SW480 (cell line): ENCODE measurements around the gene ALS2.
"Not testable (repeated sequence)": the region's sequence is repeated elsewhere in the genome, so short reads cannot be mapped to it uniquely, and the experiment has no call there.

Source experiments
- DNase-seq: peaks from one replicate; pipeline ENCODE4 v3.0.0-alpha.2; 2016; ENCODE audit warnings: low spot score

ALS2 gene

DNA sequence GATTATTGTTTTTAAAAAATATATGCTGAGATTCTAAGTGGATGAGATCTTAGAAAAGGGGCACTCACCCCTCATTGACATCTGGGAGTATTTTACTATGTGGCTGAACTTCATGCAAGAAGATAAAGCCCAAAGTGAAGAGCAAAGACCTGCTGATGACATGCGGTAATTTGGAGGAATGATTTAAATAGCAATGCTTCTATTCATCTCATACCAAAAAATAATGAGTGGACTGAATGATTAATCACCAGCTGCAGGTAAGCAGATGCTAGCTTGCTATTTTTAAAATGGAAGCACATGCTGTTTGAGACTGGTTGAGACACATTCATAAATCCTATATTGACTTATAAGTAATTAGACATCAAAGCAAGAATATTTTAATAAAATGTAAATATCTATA is 12.9 kb upstream of the ALS2 start:
- DNase-seq, result no peak

DNA sequence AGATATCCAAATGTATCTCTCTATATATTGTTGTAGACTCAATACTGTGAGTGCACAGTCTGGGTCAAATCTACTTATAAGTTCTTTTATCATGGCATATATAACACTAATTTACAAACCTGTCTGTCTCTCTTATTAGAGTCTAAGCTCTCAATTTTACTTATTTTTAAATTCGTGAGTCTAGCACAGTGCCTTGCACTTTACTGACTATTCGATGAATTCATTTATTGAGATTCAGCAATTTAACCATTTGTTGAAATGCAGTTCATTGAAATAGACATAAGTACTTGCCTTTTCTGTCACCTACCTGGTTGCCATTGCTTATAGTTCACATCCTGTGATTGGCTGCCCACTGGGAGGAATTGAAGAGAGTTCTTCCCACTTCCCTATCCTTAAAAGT is 10.3 kb upstream of the ALS2 start:
- DNase-seq, result no peak

DNA sequence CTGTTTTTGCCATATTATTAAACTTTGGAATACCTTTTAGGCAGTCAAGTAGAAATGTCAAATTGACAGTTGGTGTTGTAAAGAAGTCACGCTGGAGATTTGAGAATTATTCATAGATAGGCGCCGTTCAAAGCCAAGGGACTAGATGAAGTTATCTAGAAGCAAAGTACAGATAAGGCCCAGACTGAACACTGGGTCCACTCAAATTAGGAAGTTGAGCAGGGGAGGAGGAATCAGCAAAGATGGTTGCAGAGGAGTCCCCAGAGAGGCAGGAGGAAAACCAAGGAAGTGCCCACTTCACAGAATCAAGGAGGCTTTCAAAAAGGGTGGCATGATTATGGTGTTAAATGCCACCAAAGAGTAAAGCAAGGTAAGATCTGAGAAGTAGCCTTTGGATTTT is 9.6 kb upstream of the ALS2 start:
- no peak for DNase-seq

DNA sequence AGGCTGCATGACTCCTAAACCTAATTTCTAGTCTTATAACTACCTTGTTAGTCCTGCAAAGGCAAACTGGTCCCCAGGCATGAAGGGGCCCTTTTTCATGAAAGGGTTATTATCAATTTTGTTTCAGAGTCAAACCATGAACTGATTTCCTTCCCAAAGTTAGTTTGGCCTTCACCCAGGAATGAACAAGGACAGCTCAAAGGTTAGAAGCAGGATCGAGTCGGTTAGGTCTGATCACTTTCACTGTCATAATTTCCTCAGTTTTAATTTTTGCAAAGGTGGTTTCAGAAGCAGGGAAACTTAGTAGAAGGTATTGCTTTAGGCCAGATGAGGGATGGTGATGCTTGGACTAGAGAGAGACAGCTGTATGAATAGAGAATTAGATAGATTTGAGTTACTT is 8.7 kb upstream of the ALS2 start:
- DNase-seq, result no peak

DNA sequence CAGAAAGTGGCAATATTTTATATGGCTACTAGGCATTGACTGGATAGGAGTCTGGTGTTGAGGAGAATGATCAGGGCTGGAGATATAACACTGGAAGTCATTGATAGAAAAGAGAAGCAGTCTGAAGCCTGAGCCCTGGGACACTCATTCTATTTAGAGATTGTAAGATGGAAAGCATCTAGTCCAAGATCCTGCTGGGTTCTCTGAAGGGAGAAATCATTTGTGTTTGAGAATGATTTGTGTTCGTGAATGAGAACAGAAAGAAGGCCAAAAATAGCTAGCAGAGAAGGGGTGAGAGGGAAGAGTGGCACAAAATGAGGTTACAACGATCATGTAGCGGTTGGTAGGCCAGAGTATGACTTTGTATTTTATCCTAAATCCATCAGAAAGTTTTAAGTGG is 7.6 kb upstream of the ALS2 start:
- no peak for DNase-seq

DNA sequence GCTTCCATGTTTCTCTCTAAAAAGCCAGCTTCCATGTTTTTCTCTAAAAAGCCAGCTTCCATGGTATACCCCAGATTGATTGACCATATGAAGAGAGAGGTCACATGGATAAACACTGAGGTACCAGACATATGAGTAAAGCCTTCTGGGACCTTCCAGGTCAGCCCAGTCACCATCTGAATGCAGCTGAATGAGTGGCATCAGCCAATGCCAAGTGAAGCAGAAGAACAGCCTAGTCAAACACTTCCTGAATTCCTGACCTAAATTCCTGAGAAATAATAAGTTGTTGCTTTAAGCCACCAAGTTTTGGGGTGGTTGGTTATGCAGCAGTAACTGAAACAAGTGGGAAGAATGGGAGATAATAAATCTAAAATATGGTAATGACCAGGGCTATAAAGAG is 5.7 kb upstream of the ALS2 start:
- no peak for DNase-seq

DNA sequence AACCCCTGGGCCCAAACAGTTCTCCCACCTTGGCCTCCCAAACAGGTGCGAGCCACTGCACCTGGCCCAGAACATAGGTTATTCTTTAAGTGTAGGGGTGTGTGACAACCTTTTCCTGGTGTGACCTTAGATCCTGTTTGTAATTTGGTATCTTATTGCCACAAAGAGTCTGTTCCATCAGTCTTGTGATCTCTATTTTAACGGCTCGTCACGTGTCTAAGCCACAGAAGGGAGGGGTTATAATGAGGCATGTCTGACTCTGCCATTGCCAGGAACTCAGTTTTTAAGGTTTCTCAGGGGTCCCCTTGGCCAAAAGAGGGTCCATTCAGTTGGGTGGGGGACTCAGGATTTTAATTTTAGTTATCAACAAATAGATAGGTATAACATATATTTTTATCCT is 4.4 kb upstream of the ALS2 start:
- DNase-seq, result no peak

DNA sequence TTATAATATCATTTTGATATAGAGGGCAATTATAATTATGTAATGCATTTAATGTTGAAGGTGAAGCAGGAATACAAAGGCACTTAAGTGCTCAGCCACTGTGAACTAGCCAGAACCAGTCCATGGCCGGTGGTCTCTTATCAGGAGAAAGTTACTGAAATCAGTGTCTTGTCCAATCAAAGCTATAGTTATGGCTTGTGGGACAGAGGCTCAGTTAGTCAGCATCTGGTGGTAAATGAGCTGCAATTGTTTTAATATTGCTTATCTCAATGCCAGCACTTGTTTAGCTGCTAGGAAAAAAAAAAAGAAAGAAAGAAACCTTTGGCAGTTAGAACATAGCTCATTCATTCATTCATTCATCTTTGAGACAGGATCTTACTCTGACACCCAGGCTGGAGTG is 3.8 kb upstream of the ALS2 start:
- no peak for DNase-seq

DNA sequence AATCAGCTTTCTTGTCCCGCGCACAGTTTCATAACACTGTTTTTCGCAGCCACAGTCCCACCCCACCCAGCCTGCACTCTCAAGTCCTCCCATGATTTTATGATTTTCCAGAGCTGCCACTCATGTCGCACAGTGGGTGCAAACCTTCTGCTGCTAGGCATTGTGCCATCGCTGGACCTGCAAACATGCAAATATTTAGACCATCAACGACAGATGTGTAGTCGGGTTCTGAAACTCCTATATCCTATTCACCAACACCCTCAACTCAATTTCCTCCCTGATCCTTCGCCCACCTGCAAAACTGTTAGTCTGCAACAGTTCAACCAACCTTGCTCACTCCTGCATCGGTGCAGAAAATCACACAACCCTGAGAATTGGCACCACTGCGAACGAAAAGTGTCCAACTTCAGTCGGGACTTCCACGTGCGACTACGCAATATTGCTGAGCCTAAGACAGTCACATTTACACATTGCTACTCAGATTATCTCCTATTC is 871 bp upstream of the ALS2 start:
- DNase-seq, result peak; percentile 32

DNA sequence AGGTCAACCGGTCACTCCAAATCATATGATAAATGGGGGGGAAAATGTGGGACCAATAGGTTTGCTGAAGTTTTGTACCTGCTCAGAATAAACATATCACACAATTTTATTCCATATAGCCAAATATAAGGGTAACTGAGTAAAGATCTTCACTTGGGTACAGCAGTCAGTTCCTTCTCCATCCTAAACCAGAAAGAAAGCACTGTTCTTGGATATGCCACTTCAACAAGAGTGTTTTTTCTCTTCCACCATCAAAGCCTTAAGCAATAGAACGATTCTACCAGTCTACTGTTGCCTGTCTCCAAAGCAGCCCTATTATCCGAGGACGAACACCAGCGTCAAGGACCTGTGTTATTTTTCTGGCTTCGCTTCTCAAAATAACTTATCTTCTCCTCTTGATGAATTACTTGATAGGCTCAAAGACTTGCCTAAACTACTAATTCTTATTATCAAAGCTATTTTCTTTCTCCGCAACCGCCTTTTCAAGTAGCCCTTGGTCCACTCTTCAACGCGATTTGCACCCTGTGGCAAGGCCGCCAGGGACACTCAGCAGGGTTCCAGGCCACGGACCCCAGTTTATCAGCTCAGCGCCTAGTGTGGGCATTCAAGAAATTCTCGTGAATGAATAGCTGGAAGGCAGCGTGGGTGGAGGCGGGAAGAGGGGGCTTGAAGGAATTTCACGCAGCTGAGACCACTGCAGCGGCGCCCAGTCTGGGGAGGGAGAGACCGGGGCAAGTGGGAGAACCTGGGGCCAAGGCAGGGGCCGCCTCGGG is 646 bp downstream of the ALS2 start:
- DNase-seq, result peak; percentile 41

DNA sequence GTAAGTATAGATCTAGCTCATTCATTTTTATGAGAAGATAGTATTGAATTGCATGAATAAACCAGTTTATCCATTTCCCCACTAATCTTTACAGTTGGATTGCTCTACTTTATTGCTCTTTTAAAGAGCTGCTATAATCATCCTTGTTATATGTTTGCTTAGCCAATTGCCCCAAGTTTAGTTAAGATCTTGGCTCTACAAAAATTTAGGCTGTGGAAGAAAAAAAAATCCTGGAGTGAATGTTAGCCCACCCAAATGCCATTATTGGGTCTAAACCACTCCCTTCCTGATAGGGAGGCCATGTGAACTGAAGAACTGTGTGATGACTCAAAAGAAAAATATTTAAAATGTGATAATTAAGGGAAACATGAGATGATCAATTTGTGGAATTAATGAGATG is 2.9 kb downstream of the ALS2 start:
- DNase-seq, result peak; percentile 10

DNA sequence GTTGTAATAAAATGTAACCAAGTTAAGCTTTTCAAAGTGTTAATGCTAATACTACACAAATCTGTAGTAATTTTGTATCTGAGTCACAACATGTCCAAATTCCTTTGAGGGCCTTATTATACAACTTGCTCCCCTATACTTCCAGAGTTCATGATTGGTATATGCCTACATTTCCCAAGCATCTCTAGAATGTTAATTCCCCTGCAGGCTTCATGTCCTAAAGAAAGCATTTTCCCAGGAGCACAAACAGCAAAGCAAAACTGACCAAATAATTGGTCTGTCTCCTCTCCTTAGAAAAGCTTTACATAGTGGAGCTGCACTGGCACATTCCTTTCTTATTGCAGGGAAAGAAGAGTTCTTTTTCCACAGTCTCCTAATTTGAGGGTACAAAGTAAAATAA is 3.7 kb downstream of the ALS2 start:
- no peak for DNase-seq

DNA sequence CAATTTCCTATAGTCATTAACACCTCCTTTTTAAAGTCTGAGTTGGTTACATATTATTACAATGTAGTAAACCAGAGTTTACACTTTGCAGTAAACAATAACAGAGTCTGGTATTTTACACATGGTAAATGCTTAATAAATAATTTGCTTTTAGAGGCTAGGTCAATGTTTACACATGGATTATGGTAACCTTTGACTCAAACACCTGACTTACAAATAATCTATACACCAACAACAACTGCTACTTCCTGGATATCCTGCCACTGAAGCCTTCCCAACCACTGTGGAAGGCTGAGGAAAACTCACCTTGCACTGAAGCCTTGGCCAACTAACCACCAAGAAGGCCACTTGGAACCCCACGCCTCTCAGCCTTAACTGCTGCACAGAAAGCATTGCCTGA is 5.4 kb downstream of the ALS2 start:
- DNase-seq, result no peak

DNA sequence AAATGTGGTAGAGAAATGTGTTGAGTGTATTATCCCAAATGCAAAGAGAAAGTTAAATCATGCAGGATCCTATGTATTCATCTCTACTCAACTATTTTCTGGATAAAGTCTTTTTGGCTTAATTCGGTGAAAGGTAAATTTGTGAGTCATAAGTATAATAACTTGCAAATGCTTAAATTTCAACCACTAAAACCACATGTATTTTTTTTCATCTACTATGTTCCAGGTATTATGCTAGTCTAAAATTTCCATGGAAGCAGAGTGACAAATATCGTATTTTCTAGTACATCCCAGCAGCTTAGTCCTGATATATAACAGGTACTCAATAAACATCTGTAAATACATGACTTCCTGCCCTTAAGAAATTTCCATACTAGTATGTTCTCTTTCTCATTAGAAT is 6.2 kb downstream of the ALS2 start:
- no peak for DNase-seq

DNA sequence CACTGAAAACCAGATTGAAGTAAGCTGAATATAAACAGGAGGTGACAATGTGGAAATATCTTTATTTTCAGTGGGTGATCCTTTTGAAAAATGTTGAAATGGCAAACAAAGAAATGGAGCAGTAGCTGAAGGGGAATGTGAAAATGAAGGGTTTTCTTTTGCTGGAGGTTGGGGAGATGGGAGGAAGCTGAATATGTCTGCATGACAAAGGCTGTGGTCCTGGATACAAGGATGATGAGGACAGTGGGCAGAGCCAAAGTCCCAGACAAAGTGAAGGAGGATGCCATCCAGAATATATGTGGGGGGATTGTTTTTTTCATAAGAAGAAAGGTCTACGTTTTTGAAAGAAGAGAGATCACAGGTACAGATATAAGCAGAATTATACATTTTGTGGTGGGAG is 6.7 kb downstream of the ALS2 start:
- DNase-seq, result no peak

DNA sequence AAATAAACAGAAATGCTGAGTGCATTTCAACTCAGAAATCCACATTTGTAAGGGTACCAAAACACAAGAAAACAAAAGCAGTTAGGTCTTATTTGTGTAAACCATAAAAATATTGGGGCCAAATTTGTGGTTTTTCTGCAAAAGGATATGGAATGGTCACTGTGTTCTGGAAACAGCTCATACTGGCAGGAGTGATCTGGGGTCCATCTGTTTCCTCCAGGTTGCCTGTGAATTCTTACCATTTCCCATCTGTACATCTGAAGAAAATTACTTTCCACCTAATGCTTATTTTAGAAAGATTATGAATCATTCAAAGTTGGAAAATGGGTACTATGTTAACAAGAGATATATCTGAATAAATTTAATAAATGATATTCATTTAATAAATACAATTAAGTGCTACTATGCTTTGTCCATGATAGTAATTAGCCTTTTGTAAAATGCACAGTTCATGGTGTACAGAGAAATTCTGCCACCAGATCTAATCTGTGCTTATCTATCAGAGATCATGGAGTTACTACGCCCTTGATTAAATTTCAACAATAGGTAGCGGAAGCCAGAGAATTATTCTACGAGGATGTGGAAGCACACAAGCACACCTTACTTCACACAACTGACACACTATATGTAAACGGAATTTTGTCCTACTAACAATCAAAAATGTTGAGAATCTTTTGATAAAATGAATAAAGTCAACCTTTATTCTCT is 10.9 kb downstream of the ALS2 start:
- no peak for DNase-seq

DNA sequence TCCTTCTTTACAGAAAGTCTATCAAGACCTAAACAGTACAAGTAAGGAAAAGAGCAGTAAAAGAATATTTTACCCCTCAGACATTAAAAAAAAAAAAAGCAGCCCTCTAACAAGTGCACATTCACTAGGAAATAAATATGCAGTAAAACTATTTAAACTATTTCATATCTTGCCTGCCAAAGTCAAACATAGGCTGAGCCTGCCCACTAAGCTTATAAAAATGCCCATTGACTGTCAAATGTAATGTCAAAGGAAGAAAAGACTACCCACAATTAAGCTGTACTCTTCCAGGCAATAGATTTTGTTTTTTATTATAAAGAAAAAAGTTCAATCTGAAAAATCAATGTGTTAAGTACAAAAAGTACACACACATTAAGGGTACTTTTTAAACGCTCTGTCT is 11.8 kb downstream of the ALS2 start:
- DNase-seq, result no peak

DNA sequence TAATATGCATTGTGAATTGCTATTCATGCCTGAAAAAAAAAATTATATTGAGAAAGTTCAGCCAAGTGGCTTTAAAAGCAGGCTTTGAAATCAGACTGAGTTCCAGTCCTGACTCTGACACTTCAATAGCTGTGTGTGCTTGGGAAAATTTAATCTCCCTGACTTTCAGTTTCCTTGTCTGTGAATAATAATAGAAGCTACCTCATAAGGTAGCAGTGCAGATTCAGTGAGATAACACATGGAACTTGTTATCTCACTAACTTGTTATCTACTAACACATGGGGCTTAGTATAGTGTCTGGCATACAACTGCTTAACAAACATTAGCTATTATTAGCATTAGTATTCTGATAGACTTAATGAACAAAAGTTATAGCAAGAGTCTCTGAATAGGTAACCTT is 14.9 kb downstream of the ALS2 start:
- no peak for DNase-seq

DNA sequence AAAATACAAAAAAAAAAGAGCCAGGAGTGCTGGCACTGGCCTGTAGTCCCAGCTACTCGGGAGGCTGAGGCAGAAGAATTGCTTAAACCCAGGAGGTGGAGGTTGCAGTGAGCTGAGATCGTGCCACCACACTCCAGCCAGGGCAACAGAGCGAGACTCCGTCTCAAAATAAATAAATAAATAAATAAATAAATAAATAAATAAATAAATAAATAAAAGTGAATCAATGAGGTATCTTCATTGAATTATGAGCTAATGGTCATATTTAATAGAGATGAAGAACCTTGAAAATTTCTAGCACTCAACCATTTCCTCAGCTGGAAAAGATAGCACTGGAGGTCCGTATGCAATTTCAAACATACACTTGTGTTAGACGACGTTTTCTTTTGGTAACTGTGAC is 16.3 kb downstream of the ALS2 start:
- not testable (repeated sequence) for DNase-seq

DNA sequence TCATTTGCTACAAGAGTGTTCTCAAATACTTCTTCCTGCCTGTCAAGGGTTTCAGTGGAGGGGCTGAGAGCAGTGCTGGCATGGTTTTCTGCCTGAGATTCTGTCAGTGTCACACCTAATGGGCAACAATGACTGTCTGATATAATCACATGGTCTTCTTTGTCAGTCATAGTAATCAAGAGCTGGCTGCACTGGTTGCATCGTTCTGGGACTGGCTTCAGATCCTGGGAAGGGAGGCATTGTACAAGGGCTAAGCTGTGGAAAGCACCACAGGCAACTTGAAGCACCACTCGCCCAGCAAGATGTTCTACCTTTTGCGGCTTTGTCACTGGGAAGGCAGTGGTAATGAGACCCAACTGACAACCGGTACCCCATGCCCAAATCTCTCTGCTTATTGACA is 19.6 kb downstream of the ALS2 start:
- DNase-seq, result no peak

DNA sequence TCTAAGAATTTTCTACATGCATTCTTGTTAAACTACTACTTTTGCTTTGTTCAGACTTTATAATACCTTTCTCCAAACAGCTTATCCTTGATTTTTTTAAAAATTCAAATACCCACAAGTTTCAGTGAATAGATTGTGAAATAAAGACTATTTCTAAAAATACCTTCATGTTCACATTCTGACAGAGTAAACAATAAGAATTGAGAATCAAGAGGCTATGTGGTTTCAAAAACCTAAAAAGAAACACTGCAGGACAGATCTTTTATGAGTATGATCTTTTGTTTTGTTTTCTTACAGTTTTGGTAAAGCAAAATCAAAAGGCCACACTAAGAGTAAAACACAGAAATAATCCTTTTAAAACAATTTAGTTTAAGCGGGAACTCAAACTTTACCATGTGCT is 21.2 kb downstream of the ALS2 start:
- no peak for DNase-seq

DNA sequence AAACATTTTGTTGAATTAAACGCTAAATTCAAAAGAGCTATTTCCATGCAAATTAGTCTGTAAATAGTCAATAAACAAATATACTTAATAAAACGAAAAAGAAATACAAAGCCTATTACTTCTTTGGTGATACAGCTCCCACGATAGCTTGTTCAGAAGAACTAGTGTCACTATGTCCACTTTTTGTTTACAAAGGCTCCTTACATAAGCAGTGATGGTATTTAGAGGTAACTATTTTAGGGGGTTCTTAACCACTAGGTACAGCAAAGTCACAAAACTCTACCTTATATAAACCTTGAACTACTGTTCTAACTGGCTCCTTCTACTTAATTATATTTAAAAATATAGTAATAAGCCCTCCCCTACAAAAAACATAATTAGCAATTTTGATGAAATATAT is 21.9 kb downstream of the ALS2 start:
- no peak for DNase-seq

DNA sequence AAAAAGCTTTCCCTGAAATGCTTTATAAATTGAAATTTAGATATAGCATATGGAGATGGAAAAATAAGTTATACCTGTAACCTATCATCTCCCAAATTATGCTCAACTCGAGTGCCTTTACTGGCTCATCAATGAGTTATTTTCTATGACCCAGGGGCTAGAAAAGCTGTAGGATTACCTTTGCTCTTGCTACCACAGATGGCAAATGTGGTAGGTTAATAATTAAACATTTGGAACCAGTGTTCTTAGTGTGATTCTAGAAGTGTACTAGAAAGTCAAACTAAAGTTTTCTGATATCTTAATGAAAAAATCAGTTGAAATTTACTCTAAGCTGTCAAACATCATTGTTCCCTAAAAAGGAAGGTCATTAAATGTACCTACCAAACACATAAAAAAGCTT is 22.5 kb downstream of the ALS2 start:
- DNase-seq, result no peak
